GM18505 (cell line): ENCODE measurements around the gene CTAGE9.
"Not testable (repeated sequence)": the region's sequence is repeated elsewhere in the genome, so short reads cannot be mapped to it uniquely, and the experiment has no call there.

Source experiments
- ATAC-seq: cut with Tn5 transposase; IDR thresholded peaks from one replicate; pipeline ENCODE4 v1.9.1; 2021; ENCODE audit not compliant: unreplicated experiment
- POLR2A ChIP-seq: IDR thresholded peaks from 4 replicates; pipeline ENCODE4 v1.6.1; 2011; ENCODE audit warnings: borderline replicate concordance; ENCODE audit not compliant: insufficient read depth, insufficient read length; ENCODE audit errors: extremely low read depth

Gene CTAGE9

DNA sequence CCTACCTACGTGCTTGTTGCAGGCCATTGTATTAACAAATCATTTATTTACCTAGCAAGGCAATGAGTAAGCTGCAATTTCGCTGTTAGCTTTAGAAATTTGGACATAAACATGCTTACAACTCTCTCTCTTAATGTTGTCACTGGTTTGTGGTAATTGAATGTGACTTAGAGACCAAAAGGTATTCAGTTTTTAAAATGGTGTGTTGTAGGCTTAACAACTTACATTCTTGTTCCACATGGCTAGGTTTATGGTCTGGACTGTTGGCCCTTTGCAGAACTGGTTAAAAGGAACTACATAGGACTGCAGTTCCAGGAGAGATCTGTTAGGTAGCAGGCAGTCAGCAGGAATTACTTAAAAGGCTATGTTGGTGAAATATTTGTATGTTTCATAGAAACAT is 10.3 kb upstream of the CTAGE9 start:
- no peak for TF ChIP-seq POLR2A
- ATAC-seq: no peak

- no peak for ATAC-seq
- no peak for TF ChIP-seq POLR2A
Observed at GRCh38 chr6:131717836-131718542, 7.2 kb upstream of the CTAGE9 start.

DNA sequence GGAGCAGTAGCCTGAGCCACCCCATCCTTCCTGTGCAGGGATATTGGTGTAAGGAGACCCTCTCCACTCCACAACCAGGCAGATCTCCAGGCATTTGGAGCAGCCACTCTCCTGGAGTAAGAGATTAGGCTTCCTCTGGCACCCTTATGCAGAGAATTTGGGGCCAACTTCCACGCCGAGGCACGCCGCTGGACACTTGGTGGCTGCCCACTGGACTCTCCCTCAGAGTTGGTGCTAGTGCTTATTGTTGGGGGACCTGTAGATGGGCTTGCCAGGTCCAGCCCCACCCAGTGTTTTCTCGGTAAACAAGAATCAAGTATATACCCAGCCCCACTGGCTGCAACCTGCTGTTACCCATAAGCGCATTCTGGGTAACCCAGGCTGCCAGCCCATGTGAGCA is 4.8 kb upstream of the CTAGE9 start:
- ATAC-seq: peak; percentile 70

GRCh38 chr6:131703905-131704304 is 6.9 kb downstream of the CTAGE9 start:
- not testable (repeated sequence) for ATAC-seq

DNA sequence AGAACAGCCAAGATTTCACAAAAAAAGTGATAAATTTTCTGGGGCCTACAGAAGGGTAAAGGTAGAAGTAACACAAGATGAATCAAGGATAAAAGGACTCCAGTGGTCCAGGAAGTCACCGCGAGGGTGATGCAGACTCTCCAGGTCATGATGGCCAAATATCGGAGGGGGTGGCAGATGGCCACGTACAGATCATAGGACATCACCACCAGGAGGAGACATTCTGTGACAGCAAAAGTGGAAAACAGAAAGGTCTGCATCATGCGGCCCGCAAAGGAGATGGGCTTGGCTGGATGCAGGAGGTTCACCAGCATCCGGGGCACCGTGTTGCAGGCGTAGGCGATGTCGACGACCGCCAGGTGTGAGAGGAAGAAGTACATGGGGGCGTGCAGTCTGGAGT is 10.0 kb downstream of the CTAGE9 start:
- not testable (repeated sequence) for ATAC-seq

- TF ChIP-seq POLR2A: no peak
- no peak for ATAC-seq
Observed at GRCh38 chr6:131696956-131697355, 13.9 kb downstream of the CTAGE9 start.

GRCh38 chr6:131694832-131695426 is 15.9 kb downstream of the CTAGE9 start:
- ATAC-seq: peak; percentile 90
- no peak for TF ChIP-seq POLR2A

- no peak for ATAC-seq
- no peak for TF ChIP-seq POLR2A
Observed at GRCh38 chr6:131693384-131693783, 17.4 kb downstream of the CTAGE9 start.

DNA sequence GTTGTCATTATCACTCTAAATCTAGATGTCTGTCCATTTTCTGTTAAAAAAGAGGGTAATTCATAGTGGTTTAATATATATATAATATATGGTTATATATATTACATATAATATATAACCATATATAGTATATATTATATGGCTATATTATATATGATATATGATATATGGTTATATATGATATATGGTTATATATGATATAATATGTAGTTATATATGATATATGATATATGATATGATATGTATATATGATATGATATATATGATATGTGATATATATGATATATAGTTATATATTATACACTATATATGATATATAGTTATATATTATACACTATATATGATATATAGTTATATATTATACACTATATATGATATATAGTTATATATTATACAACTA is 18.2 kb downstream of the CTAGE9 start:
- no peak for ATAC-seq
- no peak for TF ChIP-seq POLR2A

DNA sequence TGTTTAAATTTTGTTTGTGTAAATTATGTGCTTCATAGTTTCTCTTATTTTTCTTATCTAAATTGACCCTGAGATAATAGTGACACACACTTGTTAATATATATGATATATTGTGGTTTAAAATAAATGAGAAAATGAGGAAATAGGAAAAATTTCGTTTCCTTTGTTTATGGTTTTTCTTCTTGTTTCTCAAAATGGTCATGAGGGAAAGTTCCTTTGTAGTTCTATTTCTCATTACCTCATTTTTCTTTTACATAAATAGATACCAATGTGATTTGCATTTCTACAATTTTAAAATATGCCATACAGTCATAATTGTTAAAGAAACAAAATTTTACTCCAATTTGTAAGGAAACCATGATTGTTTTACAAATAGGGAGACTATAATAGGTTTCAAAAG is 18.8 kb downstream of the CTAGE9 start:
- no peak for TF ChIP-seq POLR2A
- ATAC-seq: no peak

- peak; percentile 54 for ATAC-seq
Observed at GRCh38 chr6:131688286-131688685, 22.5 kb downstream of the CTAGE9 start.

GRCh38 chr6:131687022-131687421 is 23.8 kb downstream of the CTAGE9 start:
- no peak for TF ChIP-seq POLR2A
- no peak for ATAC-seq

More at GRCh38 chr6:131688286-131688685, 22.5 kb downstream of the CTAGE9 start:
- no peak for TF ChIP-seq POLR2A

DNA sequence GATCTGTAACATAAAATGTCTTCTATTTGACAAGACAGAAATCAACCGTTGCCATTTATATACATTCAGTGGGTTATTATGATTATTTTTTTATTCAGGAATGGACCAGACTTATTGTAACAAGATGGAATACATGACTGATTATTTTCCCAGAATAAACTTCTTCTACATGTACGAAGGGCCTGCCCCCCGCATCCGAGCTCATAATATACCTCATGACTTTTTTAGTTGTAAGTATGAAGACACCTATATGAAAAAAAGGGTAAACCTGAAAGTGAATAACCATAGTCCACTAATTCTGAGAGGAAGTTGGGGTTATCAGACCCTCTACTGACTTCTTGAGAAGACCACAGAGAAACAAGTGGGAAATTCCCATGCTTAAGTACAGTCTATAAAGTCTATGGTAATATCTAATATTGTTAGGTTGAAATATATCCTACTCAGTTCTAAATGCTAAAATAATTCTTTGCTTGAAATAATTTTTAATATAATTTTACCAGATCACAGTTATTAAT is 25.5 kb downstream of the CTAGE9 start:
- ATAC-seq: peak; percentile 56
- TF ChIP-seq POLR2A: no peak

DNA sequence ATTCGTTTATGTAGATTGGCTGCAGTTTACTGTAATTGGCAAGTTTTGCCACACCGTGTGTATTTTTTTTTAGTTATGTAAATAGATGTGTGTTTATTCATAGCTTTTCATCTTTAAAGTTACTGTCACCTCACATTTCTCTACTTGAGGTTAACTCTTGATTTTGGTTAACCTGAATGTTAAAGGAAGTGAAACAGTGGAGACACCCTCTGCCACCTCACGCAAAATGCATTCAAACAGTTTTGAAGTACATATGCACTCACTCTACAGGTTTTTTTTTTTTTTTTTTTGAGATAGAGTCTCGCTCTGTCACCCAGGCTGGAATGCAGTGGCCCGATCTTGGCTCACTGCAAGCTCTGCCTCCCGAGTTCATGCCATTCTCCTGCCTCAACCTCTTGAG is 27.3 kb downstream of the CTAGE9 start:
- ATAC-seq: peak; percentile 72

More for the DNA sequence above, 27.3 kb downstream of the CTAGE9 start:
- TF ChIP-seq POLR2A: no peak
